GM12878 (cell line): Measurements from ENCODE around the gene FBXW8. TPM values are rescaled to one million over a fixed set of nuclear protein-coding genes. Genes with fewer than 3 reads are reported as not detected.

ENCODE experiments used
- ATAC-seq: fragments of 200-7000 bp; cut with Tn5 transposase; 3 replicates; pipeline ENCODE4 v1.9.1; 2020; ENCODE audit warnings: mild to moderate bottlenecking, moderate library complexity
- BruUV-seq: library from RNA; stranded (reverse); fragments of 400-500 nt; replicated peaks from 2 replicates; lab custom pipeline; 2021; lab: Mats Ljungman, UMichigan
- CTCF ChIA-PET: fragments of 300-600 bp; sonication (Branson Sonifier 250); formaldehyde crosslinking; extraction: SDS; loops from one replicate; lab custom pipeline; 2021; ENCODE audit warnings: inconsistent platforms; lab: Yijun Ruan, JAX
- POLR2A ChIA-PET: fragments of 350-600 bp; formaldehyde crosslinking; extraction: SDS; loops from one replicate; lab custom pipeline; 2021; ENCODE audit warnings: inconsistent platforms; lab: Charles Lee
- RAD21 ChIA-PET: fragments of 300-600 bp; sonication (Branson Sonifier 250); formaldehyde crosslinking; loops from one replicate; lab custom pipeline; 2023; ENCODE audit warnings: antibody characterized with exemption; ENCODE audit not compliant: unreplicated experiment; lab: Charles Lee
- SMC1A ChIA-PET: fragments of 300-600 bp; sonication (Branson Sonifier 250); formaldehyde crosslinking; loops from one replicate; lab custom pipeline; 2023; ENCODE audit not compliant: unreplicated experiment, uncharacterized antibody; lab: Charles Lee
- DNase-seq: peaks from one replicate; pipeline ENCODE4 v3.0.0-alpha.2; 2011; ENCODE audit warnings: low read depth, low spot score
- FAIRE-seq: peaks from 3 replicates; lab custom pipeline; 2011; peaks lifted over from hg19 to GRCh38; lab: Jason Lieb, UNC
- H2AFZ ChIP-seq: 2 replicates; pipeline ENCODE4 v1.6.0; 2011; ENCODE audit warnings: low read depth, low read length, control low read depth; ENCODE audit not compliant: control insufficient read depth
- H3K27ac ChIP-seq: 2 replicates; pipeline ENCODE4 v1.5.1; 2011; ENCODE audit warnings: control low read depth; ENCODE audit not compliant: control insufficient read depth, insufficient read depth
- H3K27me3 ChIP-seq, 2 experiments: replicated peaks in 1 of 2; 2 replicates each; pipeline versions ENCODE4 v1.6.0 to v1.6.1; 2011; ENCODE audit warnings: low read length in 1 of 2; ENCODE audit not compliant: control insufficient read depth in 2 of 2, insufficient read depth in 2 of 2
- H3K36me3 ChIP-seq, 2 experiments: 2 replicates each; pipeline ENCODE4 v1.5.1; 2011; ENCODE audit warnings: low read length in 1 of 2; ENCODE audit not compliant: control insufficient read depth in 2 of 2, insufficient read depth in 2 of 2
- H3K4me1 ChIP-seq: 2 replicates; pipeline ENCODE4 v1.6.1; 2011; ENCODE audit warnings: mild to moderate bottlenecking, low read length, moderate library complexity, mixed read lengths; ENCODE audit not compliant: control insufficient read depth, insufficient read depth
- H3K4me2 ChIP-seq: 2 replicates; pipeline ENCODE4 v1.6.0; 2011; ENCODE audit warnings: control low read depth; ENCODE audit not compliant: control insufficient read depth, insufficient read depth
- H3K4me3 ChIP-seq: fragments of 200-600 bp; sonication (generic); 2 replicates; pipeline ENCODE4 v1.5.1; 2016
- H3K79me2 ChIP-seq: 2 replicates; pipeline ENCODE4 v1.6.0; 2011; ENCODE audit warnings: low read length; ENCODE audit not compliant: control insufficient read depth, insufficient read depth
- H3K9ac ChIP-seq: 2 replicates; pipeline ENCODE4 v1.8.0; 2011; ENCODE audit warnings: low read length, control low read depth, mixed read lengths; ENCODE audit not compliant: control insufficient read depth, insufficient read depth
- H3K9me3 ChIP-seq: replicated peaks from 3 replicates; pipeline ENCODE4 v1.5.1; 2011; ENCODE audit warnings: mild to moderate bottlenecking, low read length; ENCODE audit not compliant: control insufficient read depth, insufficient read depth
- H4K20me1 ChIP-seq: 2 replicates; pipeline ENCODE4 v1.6.0; 2011; ENCODE audit not compliant: control insufficient read depth, insufficient read depth
- BCLAF1 ChIP-seq: fragments of 450-650 bp; IDR thresholded peaks from 2 replicates; pipeline ENCODE4 v1.6.1; 2017; ENCODE audit warnings: antibody characterized with exemption, mild to moderate bottlenecking, moderate library complexity
- CHD1 ChIP-seq: IDR thresholded peaks from 2 replicates; pipeline ENCODE4 v1.6.1; 2012; ENCODE audit warnings: low read depth, low read length, improper control_type of control experiment
- CREB1 ChIP-seq: IDR thresholded peaks from 2 replicates; pipeline ENCODE4 v1.6.1; 2012; ENCODE audit warnings: low read depth, mild to moderate bottlenecking, inconsistent platforms
- E2F4 ChIP-seq: IDR thresholded peaks from 2 replicates; pipeline ENCODE4 v1.6.1; 2012; ENCODE audit warnings: low read depth, low read length, improper control_type of control experiment
- EED ChIP-seq: sonication (generic); IDR thresholded peaks from 2 replicates; pipeline ENCODE4 v1.6.1; 2016; ENCODE audit warnings: antibody characterized with exemption, low read depth
- GATAD2B ChIP-seq: fragments of 450-650 bp; conservative IDR thresholded peaks from 2 replicates; pipeline ENCODE4 v1.6.1; 2017; ENCODE audit warnings: low read depth, mild to moderate bottlenecking, moderate library complexity
- JUNB ChIP-seq: IDR thresholded peaks from 2 replicates; pipeline ENCODE4 v1.6.1; 2016; ENCODE audit warnings: antibody characterized with exemption, mild to moderate bottlenecking
- SIN3A ChIP-seq: IDR thresholded peaks from 2 replicates; pipeline ENCODE4 v1.6.1; 2012; ENCODE audit warnings: low read depth, low read length, improper control_type of control experiment
- WGBS: methylation state at CpG from one replicate; pipeline ENCODE4 v1.1.6; 2016; ENCODE audit warnings: low lambda C conversion rate; ENCODE audit not compliant: insufficient replicate concordance, insufficient coverage; ENCODE audit errors: missing lambda C conversion rate; 5-methylcytosine and 5-hydroxymethylcytosine counted together
- in situ Hi-C: fragments of 300-500 bp; cut with MboI; formaldehyde crosslinking; loops from 9 replicates; pipeline ENCODE4 v1.14.3; 2018; ENCODE audit warnings: mixed read lengths
- intact Hi-C: fragments of 100-400 bp; cut with micrococcal nuclease; formaldehyde crosslinking; loops from one replicate; pipeline ENCODE4 v1.14.2; 2022; ENCODE audit not compliant: unreplicated experiment
- polyA plus RNA-seq, 11 experiments: library from polyadenylated mRNA; depleted of rRNA in 4 of 11; unstranded in 6 of 11; stranded (reverse) in 5 of 11; fragments of >200 nt; fragmentation: Nextera tagmentation in 4 of 11; fragmentation: Illumina TruSeq in 1 of 11; extraction: Ambion mirVana in 4 of 11; extraction: Trizol in 1 of 11; gene quantifications; 1 replicate in 1 of 11; 2 replicates in 10 of 11; pipeline versions ENCODE4 v1.2.1 to v1.2.3, GENCODE V29; 2011 to 2016; ENCODE audit warnings: inconsistent platforms in 2 of 11, missing spikeins in 2 of 11, low read depth in 1 of 11
- total RNA-seq, 4 experiments: library from RNA; depleted of rRNA in 3 of 4; stranded (reverse); fragments of >200 nt in 3 of 4; fragmentation: Illumina TruSeq in 1 of 4; extraction: Trizol in 1 of 4; gene quantifications; 2 replicates each; pipeline versions ENCODE4 v1.2.1 to v1.2.3, GENCODE V29; 2013 to 2021

Gene FBXW8
- total and polyA plus RNA-seq, 10 of the 15 experiments (the other 5 are each of a cell fraction or from before 2014, with no cell fraction given), result 0.49 to 7.5 (median 4.4) TPM

- H3K27ac ChIP-seq, result no peak overlapping the region
- H3K4me3 ChIP-seq, result no peak overlapping the region
- ChIA-PET SMC1A (no interaction called here), CTCF (no interaction called here), POLR2A (no interaction called here), RAD21 (no interaction called here)
- no peak overlapping the region for H2AFZ ChIP-seq
- H3K79me2 ChIP-seq, result no peaks in the 10 kb centered on the region
- BruUV-seq, result no TSS peak
- peaks cover 0 to 5% of the 10 kb centered on the region in 2 experiments; a peak in 1 of 4 replicates for H3K36me3 ChIP-seq
- TF ChIP-seq CHD1 (no peak), CREB1 (no peak), SIN3A (no peak), JUNB (no peak), GATAD2B (no peak)
- intact Hi-C loops, result no loop called here
- peaks cover 24% of the 10 kb centered on the region for H3K4me1 ChIP-seq
- 83% methylated on average over 10 of the region's 10 CpGs for WGBS
- in situ Hi-C loops, result no loop called here
- H3K9me3 ChIP-seq, result no peaks in the 10 kb centered on the region
- no peak for FAIRE-seq
- ATAC-seq, result no peak
- no peak overlapping the region for H3K9ac ChIP-seq
- no peaks in the 10 kb centered on the region for H3K27me3 ChIP-seq
- no peak overlapping the region for H3K4me2 ChIP-seq
- no peak for DNase-seq
- no peaks in the 10 kb centered on the region for H4K20me1 ChIP-seq
These were observed 156.3 kb downstream of the FBXW8 start for GRCh38 chr12:117067016-117067415.

- ChIA-PET SMC1A (no interaction called here), CTCF (no interaction called here), RAD21 (no interaction called here)
These were observed 156.9 kb downstream of the FBXW8 start for GRCh38 chr12:117067638-117068037.

More at GRCh38 chr12:117067638-117068037, 156.9 kb downstream of the FBXW8 start:
- intact Hi-C loops (no loop called here), in situ Hi-C loops (no loop called here)
- H3K4me3 ChIP-seq, result no peak overlapping the region
- H3K79me2 ChIP-seq, result no peaks in the 10 kb centered on the region
- H3K27me3 ChIP-seq, result no peaks in the 10 kb centered on the region
- no peak overlapping the region for H2AFZ ChIP-seq
- POLR2A ChIA-PET, result no interaction called here
- ATAC-seq (no peak), FAIRE-seq (no peak), DNase-seq (no peak)
- H3K9me3 ChIP-seq, result no peaks in the 10 kb centered on the region
- no TSS peak for BruUV-seq
- H3K4me1 ChIP-seq, result peaks cover 22% of the 10 kb centered on the region
- WGBS, result 41% methylated on average over 3 of the region's 3 CpGs
- no peaks in the 10 kb centered on the region for H4K20me1 ChIP-seq
- TF ChIP-seq BCLAF1 (no peak), E2F4 (no peak), EED (no peak), JUNB (no peak)
- H3K4me2 ChIP-seq, result no peak overlapping the region
- H3K9ac ChIP-seq, result no peak overlapping the region
- H3K27ac ChIP-seq, result no peak overlapping the region
- peaks cover 0 to 5% of the 10 kb centered on the region in 2 experiments; a peak in 1 of 4 replicates for H3K36me3 ChIP-seq
